Esophagus muscularis mucosa (tissue), 4 donors: ENCODE results near the gene ZNF804A. TPM values are rescaled to one million over a fixed set of nuclear protein-coding genes. Genes with fewer than 3 reads are reported as not detected.

Experiments used
- DNase-seq: peaks from one replicate; pipeline ENCODE4 v3.0.0-alpha.2; 2017; ENCODE audit errors: extremely low spot score
- H3K27ac ChIP-seq, 4 donors: fragments of 200-600 bp; sonication (generic); replicated peaks in 1 of 4; 1 replicate in 3 of 4; 2 replicates in 1 of 4; pipeline ENCODE4 v1.5.1; 2016 to 2019; ENCODE audit warnings: mild to moderate bottlenecking in 1 of 4
- H3K27me3 ChIP-seq, 4 donors: fragments of 200-600 bp; sonication (generic); one replicate each; pipeline versions ENCODE4 v1.5.1 to v1.6.0; 2016 to 2019
- H3K36me3 ChIP-seq, 4 donors: fragments of 200-600 bp; sonication (generic); one replicate each; pipeline ENCODE4 v1.5.1; 2016 to 2019
- H3K4me1 ChIP-seq, 4 donors: fragments of 200-600 bp; sonication (generic); one replicate each; pipeline ENCODE4 v1.5.1; 2016 to 2019
- H3K4me3 ChIP-seq, 4 donors: fragments of 200-600 bp; sonication (generic); 1 replicate in 2 of 4; 2 replicates in 2 of 4; pipeline ENCODE4 v1.5.1; 2016 to 2019; ENCODE audit warnings: mild to moderate bottlenecking in 4 of 4, moderate library complexity in 1 of 4
- H3K9me3 ChIP-seq, 4 donors: fragments of 200-600 bp; sonication (generic); 1 replicate in 3 of 4; 2 replicates in 1 of 4; pipeline ENCODE4 v1.5.1; 2016 to 2019
- CTCF ChIP-seq, 3 experiments: fragments of 200-600 bp in 2 of 3; fragments of 450-650 bp in 1 of 3; sonication (generic) in 2 of 3; IDR thresholded peaks; one replicate each; pipeline ENCODE4 v1.5.1; 2017 to 2019; ENCODE audit warnings: antibody characterized with exemption in 3 of 3, mild to moderate bottlenecking in 2 of 3, moderate library complexity in 1 of 3
- EP300 ChIP-seq: sonication (generic); formaldehyde crosslinking; IDR thresholded peaks from one replicate; pipeline ENCODE4 v1.6.1; 2017; ENCODE audit warnings: antibody characterized with exemption
- POLR2A ChIP-seq: fragments of 450-650 bp; IDR thresholded peaks from one replicate; pipeline ENCODE4 v1.6.1; 2017; ENCODE audit warnings: antibody characterized with exemption, moderate library complexity, mild to moderate bottlenecking, low read depth
- POLR2AphosphoS5 ChIP-seq, 2 donors: sonication (generic); formaldehyde crosslinking; IDR thresholded peaks; one replicate each; pipeline ENCODE4 v1.6.1; 2017; ENCODE audit warnings: antibody characterized with exemption in 2 of 2
- WGBS: methylation state at CpG from one replicate; pipeline ENCODE4 v1.1.5; 2018; 5-methylcytosine and 5-hydroxymethylcytosine counted together
- intact Hi-C: fragments of 100-400 bp; cut with DNase I; formaldehyde crosslinking; loops from one replicate; pipeline ENCODE4 v1.15.1; 2023
- total RNA-seq, 4 donors: library from RNA; depleted of rRNA; stranded (reverse); fragments of >200 nt; gene quantifications; one replicate each; pipeline versions ENCODE4 v1.1.0 to v1.2.1, GENCODE V29; 2016

ZNF804A gene
- total RNA-seq, 4 donors from 2014 or later: 0.33 TPM; not detected in 3

- DNase-seq: no peak
- Histone ChIP-seq H3K27me3 (no peaks in the 10 kb centered on the region), H3K27ac (no peak overlapping the region), H3K9me3 (no peaks in the 10 kb centered on the region), H3K4me3 (no peak overlapping the region), H3K36me3 (no peaks in the 10 kb centered on the region), H3K4me1 (no peaks in the 10 kb centered on the region)
- 24% methylated on average over 3 of the region's 3 CpGs for whole genome bisulfite sequencing
- intact Hi-C loops: no loop called here
- TF ChIP-seq POLR2A (no peak), EP300 (no peak), POLR2AphosphoS5 (IDR thresholded peaks at IDR 0.05) (no peak), CTCF (IDR thresholded peaks at IDR 0.05) (no peak)
These were observed 322.2 kb downstream of the ZNF804A start for GRCh38 chr2:184920451-184920965.

- WGBS: 62% methylated on average over 2 of the region's 2 CpGs
- Histone ChIP-seq H3K4me3 (no peak overlapping the region), H3K9me3 (peaks cover 0 to 9% (median 4%) of the 10 kb centered on the region in 4 donors), H3K27me3 (no peaks in the 10 kb centered on the region), H3K4me1 (no peaks in the 10 kb centered on the region), H3K27ac (no peak overlapping the region), H3K36me3 (no peaks in the 10 kb centered on the region)
- intact Hi-C loops: no loop called here
- DNase-seq: no peak
- TF ChIP-seq CTCF (IDR thresholded peaks at IDR 0.05): no peak
- no peak for TF ChIP-seq POLR2A
- no peak for TF ChIP-seq EP300
- TF ChIP-seq POLR2AphosphoS5 (IDR thresholded peaks at IDR 0.05): no peak
These were observed 323.3 kb downstream of the ZNF804A start for GRCh38 chr2:184921676-184922075.

GRCh38 chr2:184923751-184924150 lies 325.4 kb downstream of the ZNF804A start:
- Histone ChIP-seq H3K36me3 (no peaks in the 10 kb centered on the region), H3K4me3 (no peak overlapping the region), H3K4me1 (no peaks in the 10 kb centered on the region), H3K27me3 (no peaks in the 10 kb centered on the region), H3K27ac (no peak overlapping the region), H3K9me3 (peaks cover 0 to 17% (median 8%) of the 10 kb centered on the region in 4 donors)
- intact Hi-C loops: no loop called here
- no peak for DNase-seq
- WGBS: 87% methylated on average over 1 of the region's 1 CpG
- no peak for TF ChIP-seq CTCF (IDR thresholded peaks at IDR 0.05)
- TF ChIP-seq POLR2AphosphoS5 (IDR thresholded peaks at IDR 0.05): no peak
- no peak for TF ChIP-seq POLR2A
- TF ChIP-seq EP300: no peak

- intact Hi-C loops: no loop called here
- TF ChIP-seq POLR2AphosphoS5 (IDR thresholded peaks at IDR 0.05): no peak
- no peak for TF ChIP-seq CTCF (IDR thresholded peaks at IDR 0.05)
- no peak for TF ChIP-seq POLR2A
- no peak for TF ChIP-seq EP300
- no peak overlapping the region for H3K4me3 ChIP-seq
- no peak for DNase-seq
- H3K27me3 ChIP-seq: no peaks in the 10 kb centered on the region
- no peak overlapping the region for H3K27ac ChIP-seq
- peaks cover 0 to 17% (median 8%) of the 10 kb centered on the region in 4 donors for H3K9me3 ChIP-seq
- H3K36me3 ChIP-seq: no peaks in the 10 kb centered on the region
- H3K4me1 ChIP-seq: no peaks in the 10 kb centered on the region
- 96% methylated on average over 2 of the region's 2 CpGs for WGBS
These were observed 328.7 kb downstream of the ZNF804A start for GRCh38 chr2:184927040-184927439.

GRCh38 chr2:184936761-184937160 lies 338.4 kb downstream of the ZNF804A start:
- intact Hi-C loops: no loop called here
- Histone ChIP-seq H3K4me3 (no peak overlapping the region), H3K4me1 (no peaks in the 10 kb centered on the region), H3K9me3 (no peaks in the 10 kb centered on the region), H3K27ac (no peak overlapping the region), H3K36me3 (no peaks in the 10 kb centered on the region), H3K27me3 (no peaks in the 10 kb centered on the region)
- no peak for DNase-seq
- TF ChIP-seq POLR2A: no peak
